WTC11 (cell line): ENCODE data around the gene PDIA3. TPM values are rescaled to one million over a fixed set of nuclear protein-coding genes. Genes with fewer than 3 reads are reported as not detected.

Source experiments
- microRNA-seq: library from miRNA; unstranded; fragments of <30 nt; microRNA quantifications from one replicate; pipeline ENCODE4 v1.2.0, GENCODE V29; 2022; ENCODE audit warnings: borderline number of aligned reads
- total RNA-seq: library from RNA; stranded (reverse); gene quantifications from 3 replicates; pipeline ENCODE4 v1.2.3, GENCODE V29; 2021

The PDIA3 gene
- total RNA-seq, 1 experiment from 2014 or later, result 630 TPM

Small RNA genes within 50 kb of the gene (microRNA-seq; reads per million reads assigned to microRNA genes)
- gene MIR1282, result not detected

Other genes with a start within 250 kb of the PDIA3 start
- gene MAP1A, start 228.8 kb upstream of the PDIA3 start, total RNA-seq, result 1.1 to 2.2 TPM (median 1.1 TPM) in 3 replicates
- 34.4 to 41.7 TPM (median 41.3 TPM) in 3 replicates for gene PPIP5K1, start 156.2 kb upstream of the PDIA3 start, total RNA-seq
- gene CKMT1B, start 152.4 kb upstream of the PDIA3 start, total RNA-seq, result 35.4 to 41.5 TPM (median 37.3 TPM) in 3 replicates
- gene STRC, start 127.6 kb upstream of the PDIA3 start, total RNA-seq, result 1.1 to 1.7 TPM (median 1.1 TPM) in 3 replicates
- 2.5 to 3.2 TPM (median 2.5 TPM) in 3 replicates for gene CATSPER2, start 97.6 kb upstream of the PDIA3 start, total RNA-seq
- gene CKMT1A, start 52.6 kb upstream of the PDIA3 start, total RNA-seq, result 34.4 to 37.4 TPM (median 36.4 TPM) in 3 replicates
- gene ELL3, start 30.5 kb downstream of the PDIA3 start, total RNA-seq, result 8.1 to 9.0 TPM (median 8.8 TPM) in 3 replicates
- gene SERF2, start 45.9 kb downstream of the PDIA3 start, total RNA-seq, result 694 to 788 TPM (median 775 TPM) in 3 replicates
- gene SERINC4, start 53.8 kb downstream of the PDIA3 start, total RNA-seq, result 0.09 to 0.16 TPM in 2 of 3 replicates, not detected in the other
- gene HYPK, start 54.2 kb downstream of the PDIA3 start, total RNA-seq, result 17.3 to 22.0 TPM (median 19.9 TPM) in 3 replicates
- 32.4 to 36.0 TPM (median 34.6 TPM) in 3 replicates for gene MFAP1, start 78.3 kb downstream of the PDIA3 start, total RNA-seq
- 13.4 to 16.2 TPM (median 16.0 TPM) in 3 replicates for gene WDR76, start 80.6 kb downstream of the PDIA3 start, total RNA-seq